Activated CD8-positive, alpha-beta memory T cell treated with anti-CD3 and anti-CD28 coated beads for 36 hours (primary cell): Measurements from ENCODE around the gene LRRC10B. TPM values are rescaled to one million over a fixed set of nuclear protein-coding genes. Genes with fewer than 3 reads are reported as not detected.

Source experiments
- CTCF ChIA-PET: fragments of 350-600 bp; sonication (Branson Sonifier 250); formaldehyde crosslinking; loops from one replicate; lab custom pipeline; 2021; ENCODE audit warnings: antibody characterized with exemption; lab: Charles Lee
- POLR2A ChIA-PET: fragments of 350-600 bp; sonication (Branson Sonifier 250); formaldehyde crosslinking; loops from one replicate; lab custom pipeline; 2021; ENCODE audit warnings: antibody characterized with exemption; lab: Charles Lee
- total RNA-seq, 2 experiments: library from RNA; stranded (reverse); gene quantifications; one replicate each; pipeline ENCODE4 v1.2.3, GENCODE V29; 2021

The LRRC10B gene
- total RNA-seq, 2 experiments from 2014 or later: not detected

DNA sequence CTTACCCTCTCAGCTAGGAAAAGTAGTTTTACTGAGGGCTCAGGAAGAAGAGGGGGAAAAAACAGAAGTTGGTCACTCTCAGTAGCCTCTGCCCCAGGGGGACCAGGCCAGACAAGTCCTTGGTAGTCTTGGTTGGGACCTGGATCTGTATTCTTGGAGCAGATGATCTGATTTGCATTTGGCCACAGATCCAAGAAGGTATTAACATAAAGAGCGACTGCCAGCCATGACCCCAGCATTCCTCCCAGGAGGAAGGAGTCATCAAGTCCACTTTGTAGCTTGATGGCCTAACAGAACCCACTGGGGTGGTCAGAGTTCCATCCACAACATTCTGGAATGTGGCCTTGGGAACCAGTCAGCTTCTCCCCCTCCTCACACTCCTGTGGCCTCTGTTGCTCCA, 6.0 kb upstream of the LRRC10B start:
- POLR2A ChIA-PET: interaction anchor here (0.5 kb wide), 1 partner anchor 10 kb away, joined by 3 read pairs; no protein-coding TSS in a partner anchor
- CTCF ChIA-PET: interaction anchor here (1.1 to 1.6 kb wide), 2 partner anchors 14 to 25 kb away, joined by 3 to 4 read pairs; no protein-coding TSS in a partner anchor

DNA sequence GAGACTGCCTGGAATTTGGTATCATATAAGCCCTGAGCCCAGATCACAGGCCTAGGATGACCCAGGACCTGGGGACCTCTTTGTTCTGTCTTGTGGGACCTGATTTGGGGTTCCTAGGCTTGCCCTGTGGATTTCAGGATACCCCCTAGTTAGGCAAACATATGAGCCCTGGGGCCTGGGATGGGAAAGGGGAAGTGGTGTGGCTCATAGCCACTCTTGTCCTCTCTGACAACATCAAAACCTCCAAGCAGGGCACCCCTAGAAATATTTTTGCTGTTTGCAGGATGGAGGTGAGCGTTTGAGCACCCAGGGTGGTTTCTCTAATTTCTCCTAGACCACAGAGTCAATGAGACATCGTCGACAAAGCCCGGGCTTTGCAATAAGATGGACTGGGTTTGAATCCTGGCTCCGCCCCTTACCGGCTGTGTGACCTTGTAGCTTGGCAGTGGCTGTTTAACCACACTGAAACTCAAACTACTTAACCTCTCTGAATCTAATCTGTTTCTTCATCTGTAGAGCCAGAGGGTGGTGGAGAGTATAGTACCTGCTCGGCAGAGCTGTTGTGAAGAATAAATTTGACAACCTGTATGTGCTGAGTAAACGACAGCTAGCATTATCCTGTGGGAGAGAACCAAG, 5.3 kb upstream of the LRRC10B start:
- CTCF ChIA-PET: interaction anchor here (1.6 to 2.0 kb wide), 2 partner anchors 14 kb away, joined by 4 to 5 read pairs; no protein-coding TSS in a partner anchor
- POLR2A ChIA-PET: no interaction called here

DNA sequence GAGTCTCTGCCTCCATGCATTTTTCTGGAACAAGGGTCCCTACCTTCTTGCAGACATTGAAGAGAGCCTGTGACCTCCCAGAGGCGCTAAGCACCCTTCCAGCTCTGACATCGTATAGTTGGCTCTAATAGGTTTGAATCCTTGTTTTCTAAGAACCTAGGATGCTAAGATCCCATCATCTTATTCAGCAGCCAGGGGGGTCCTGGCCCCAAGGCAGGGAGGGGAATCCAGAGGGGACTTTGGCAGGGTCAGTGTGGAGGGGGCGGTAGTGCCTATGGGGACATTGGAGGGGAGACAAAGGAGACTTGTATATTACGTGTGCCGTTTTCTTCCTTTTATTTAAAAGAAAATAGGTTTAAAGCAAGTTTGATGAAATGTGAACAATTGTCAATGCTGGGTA, 3.4 kb upstream of the LRRC10B start:
- CTCF ChIA-PET: interaction anchor here (2.0 kb wide), 1 partner anchor 12 kb away, joined by 5 read pairs; no protein-coding TSS in a partner anchor
- POLR2A ChIA-PET: no interaction called here

DNA sequence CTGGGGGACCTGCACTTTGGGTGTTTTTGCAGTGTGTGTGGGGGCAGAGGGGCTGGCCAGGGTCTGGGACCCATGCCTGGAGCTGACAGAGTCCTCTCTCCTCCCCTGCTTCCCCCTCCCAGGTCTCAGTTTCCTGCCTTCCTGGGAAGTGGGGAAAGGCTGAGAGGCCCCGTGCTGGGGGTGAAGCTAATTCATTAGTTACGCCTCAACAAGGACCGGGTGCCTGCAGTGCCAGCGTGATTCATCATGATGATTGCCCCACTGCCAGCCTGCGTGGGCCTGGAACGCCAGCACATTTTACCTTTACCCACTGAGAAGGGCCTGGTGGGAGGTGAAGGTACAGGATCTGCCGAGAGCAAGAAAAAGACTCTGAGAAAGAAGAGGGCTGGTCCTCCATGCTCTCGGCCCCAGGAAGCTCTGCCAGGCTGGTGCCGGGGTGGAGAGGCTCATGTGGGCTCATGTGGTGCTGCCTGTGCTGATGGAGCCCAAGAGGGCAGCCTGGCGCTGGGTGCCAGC, 2.9 kb upstream of the LRRC10B start:
- ChIA-PET CTCF (no interaction called here), POLR2A (no interaction called here)

DNA sequence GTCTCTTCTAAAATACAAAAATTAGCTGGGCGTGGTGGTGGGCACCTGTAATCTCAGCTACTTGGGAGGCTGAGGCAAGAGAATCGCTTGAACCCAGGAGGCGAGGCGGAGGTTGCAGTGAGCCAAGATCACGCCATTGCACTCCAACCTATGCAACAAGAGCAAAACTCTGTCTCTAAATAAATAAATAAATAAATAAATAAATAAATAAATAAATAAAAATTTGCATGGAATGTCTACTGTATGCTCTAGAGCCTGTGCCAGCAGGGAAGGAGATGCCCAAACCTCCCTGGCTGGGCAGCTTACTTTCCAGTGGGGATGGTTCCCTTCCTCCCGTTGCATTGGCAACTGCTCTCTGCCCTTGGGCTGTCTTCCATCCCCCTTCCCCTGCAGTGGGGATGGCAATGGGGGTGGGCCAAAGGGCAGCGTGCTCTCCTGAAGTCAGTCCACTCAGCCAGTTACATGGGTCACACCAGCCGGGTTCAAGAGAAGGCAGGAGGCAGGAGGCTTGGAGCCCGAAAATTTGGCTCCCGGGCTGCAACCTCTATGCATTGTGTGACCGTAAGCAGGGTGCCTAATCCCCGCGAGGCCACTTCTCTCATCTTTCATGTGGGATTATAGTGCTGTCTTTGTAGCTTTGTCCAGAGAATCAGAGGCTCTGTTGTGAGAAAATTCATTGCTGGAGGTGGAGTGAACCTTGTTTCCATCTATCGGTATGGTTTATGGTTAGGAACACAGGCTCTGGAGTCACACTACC, 1.4 kb upstream of the LRRC10B start:
- CTCF ChIA-PET: interaction anchor here (1.7 kb wide), 1 partner anchor 10 kb away, joined by 9 read pairs; no protein-coding TSS in a partner anchor
- POLR2A ChIA-PET: no interaction called here

DNA sequence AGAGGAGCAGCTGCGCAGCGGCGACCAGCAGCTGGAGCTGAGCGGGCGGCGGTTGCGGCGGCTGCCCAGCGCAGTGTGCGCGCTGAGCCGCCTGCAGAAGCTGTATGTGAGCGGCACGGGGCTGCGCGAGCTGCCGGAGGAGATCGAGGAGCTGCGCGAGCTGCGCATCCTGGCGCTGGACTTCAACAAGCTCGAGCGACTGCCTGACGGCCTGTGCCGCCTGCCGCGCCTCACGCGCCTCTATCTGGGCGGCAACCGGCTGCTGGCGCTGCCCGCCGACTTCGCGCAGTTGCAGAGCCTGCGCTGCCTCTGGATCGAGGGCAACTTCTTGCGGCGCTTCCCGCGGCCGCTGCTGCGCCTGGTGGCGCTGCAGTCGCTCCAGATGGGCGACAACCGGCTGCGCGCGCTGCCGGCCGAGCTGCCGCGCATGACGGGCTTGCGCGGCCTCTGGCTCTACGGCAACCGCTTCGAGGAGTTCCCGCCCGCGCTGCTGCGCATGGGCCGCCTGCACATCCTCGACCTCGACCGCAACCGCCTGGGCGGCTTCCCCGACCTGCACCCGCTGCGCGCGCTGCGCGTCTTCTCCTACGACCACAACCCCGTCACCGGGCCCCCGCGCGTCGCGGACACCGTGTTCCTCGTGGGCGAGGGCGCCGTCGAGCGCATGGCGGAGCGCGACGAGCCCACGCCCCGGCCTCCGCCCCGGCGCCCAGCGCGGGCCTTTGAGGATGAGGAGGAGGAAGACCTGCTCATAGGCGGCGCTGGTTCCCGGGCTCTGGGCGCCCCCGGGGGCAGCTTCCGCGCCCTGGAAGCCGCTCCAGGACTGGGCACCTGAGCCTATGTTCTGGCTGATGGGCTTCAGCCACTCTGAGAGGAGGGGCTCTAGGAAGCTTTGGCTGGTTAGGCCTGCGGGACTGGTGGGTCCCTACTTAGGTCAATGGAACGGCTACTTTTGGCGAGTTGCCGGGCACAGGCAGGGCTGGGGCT, 787 bp downstream of the LRRC10B start:
- ChIA-PET POLR2A (no interaction called here), CTCF (interaction anchor here (0.6 to 2.5 kb wide), 6 partner anchors 8 to 439 kb away, joined by 3 to 8 read pairs (median 5); no protein-coding TSS in a partner anchor)

DNA sequence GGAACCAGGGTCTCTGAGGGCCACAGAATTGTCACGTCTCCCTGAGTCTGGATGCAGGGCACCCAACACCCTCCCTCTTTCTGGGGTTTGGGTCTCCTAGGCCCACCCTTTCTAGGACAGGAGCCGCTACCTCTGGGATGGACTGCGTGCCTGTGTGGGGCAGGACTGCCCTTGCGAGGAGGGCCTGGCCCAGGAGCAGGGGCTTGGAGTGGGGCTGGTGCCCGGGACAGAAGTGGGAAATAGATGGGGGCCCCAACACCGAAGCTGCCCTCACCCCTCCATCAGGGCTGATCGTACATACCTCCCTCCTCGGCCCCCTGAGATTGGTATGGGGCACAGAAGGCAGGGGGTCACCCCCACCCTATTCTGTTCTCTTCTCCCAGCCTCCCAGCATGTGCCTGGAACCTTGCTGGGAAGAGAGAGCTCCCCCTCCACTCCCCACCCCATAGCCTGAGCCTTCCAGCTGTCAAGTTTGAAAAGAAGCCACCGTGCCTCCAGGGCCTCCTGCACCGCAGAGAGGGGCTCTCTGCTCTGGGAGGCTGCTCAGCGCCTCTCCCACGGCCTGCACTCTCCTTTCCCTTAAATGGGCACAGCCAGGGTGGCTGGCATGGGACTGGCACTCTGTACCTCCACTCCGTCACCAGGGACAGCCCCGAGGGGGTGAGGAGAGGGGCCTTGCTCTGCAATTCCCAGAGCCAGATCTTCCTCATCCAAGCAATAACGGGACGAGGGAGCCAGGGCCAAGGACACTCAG, 1.8 kb downstream of the LRRC10B start:
- POLR2A ChIA-PET: no interaction called here
- CTCF ChIA-PET: interaction anchor here (1.1 to 2.5 kb wide), 3 partner anchors 64 to 128 kb away, joined by 5 to 8 read pairs (median 5); no protein-coding TSS in a partner anchor

DNA sequence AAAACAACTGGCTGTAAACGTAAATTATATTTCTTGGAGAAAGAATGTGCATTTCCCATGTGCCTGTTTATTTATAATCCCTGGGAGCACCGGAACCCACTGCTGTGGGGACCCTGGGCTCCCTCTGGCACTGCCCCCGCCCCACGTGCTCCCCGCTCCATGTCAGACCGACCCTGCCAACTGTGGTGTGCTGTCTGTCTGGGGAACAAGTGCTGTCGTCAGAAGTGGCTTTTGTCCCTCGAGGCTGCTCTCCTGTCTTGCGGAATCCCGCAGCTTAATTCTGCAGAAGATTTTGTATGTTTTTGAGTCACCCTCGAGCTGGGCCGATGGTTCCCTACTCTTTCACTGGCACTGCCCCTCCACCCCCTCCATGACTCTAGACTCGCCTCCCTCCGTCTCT, 2.4 kb downstream of the LRRC10B start:
- POLR2A ChIA-PET: no interaction called here

DNA sequence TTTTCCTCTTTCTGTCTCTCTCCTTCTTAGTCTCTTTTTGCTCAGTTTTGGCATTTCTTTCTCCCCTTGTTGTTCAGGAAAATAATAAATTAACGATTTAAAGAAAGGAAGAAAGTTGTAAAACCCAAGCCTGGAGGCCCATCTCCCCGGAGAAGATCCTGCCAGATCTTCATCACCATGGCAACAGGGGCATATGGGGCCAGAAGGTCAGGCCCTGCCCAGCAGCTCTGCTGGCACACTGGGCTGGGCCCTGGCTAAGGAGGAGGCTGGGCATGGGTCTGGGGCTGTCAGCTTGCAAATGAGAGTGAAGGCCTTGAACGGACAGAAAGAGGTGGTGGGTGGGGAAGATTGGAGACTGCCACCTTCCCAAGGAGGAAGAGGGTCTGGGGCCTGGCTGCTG, 2.8 kb downstream of the LRRC10B start:
- POLR2A ChIA-PET: no interaction called here
- CTCF ChIA-PET: no interaction called here

More for the DNA sequence above, 2.4 kb downstream of the LRRC10B start:
- CTCF ChIA-PET: interaction anchor here (2.2 kb wide), 1 partner anchor 76 kb away, joined by 5 read pairs; no protein-coding TSS in a partner anchor

DNA sequence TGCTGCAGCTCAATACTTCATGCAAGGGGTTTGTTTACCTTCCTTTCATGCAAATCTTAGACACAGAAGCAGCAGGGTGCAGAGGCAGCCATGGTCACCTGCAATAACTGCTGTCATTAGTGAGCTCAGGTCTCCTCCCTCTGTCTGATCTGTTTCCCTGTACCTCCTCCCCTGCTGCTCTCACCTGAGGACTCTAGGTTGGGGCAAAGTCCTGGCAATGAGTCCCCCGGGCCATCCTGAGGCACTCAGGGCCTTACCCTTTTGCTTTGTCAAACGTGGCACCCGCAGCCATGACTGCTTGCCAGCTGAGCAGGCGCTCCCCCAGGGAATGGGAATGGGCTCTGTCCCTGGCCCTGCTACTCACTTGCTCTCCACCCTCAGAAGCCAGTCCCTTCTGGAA, 3.9 kb downstream of the LRRC10B start:
- POLR2A ChIA-PET: interaction anchor here (0.6 kb wide), 1 partner anchor 10 kb away, joined by 3 read pairs; no protein-coding TSS in a partner anchor
- CTCF ChIA-PET: interaction anchor here (0.8 to 3.1 kb wide), 3 partner anchors 9 to 35 kb away, joined by 3 to 15 read pairs (median 4); no protein-coding TSS in a partner anchor

DNA sequence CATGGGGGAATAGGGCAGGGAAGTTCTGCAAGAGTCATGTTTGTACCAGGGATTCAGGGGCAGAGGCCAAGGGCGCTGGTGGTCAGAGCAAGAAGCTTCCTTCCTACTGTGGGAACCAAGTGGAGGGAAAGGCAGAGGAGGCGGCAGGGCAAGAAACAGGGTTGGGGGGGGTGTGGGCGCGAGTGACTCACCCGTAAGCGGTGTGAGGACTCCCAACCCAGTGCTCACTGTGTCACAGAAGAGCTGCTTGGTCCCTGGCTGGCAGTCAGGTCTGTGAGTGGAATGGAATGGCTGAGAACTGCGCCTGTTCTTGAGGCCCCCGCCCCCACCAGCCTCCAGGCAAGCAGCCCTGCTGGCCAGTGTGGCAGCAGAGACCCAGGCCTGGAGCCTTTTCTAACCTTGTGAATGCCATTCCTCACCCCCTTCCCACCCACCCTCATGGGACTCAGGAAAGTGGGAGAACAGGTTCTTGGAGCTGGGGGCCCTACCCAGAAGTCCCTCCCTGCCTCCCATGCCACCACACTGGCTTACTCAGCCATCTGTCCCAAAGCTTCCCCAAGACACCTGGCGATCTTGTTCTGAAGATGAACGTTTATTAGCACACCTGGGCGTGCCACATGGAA, 4.7 kb downstream of the LRRC10B start:
- POLR2A ChIA-PET: interaction anchor here (0.6 kb wide), 1 partner anchor 11 kb away, joined by 3 read pairs; no protein-coding TSS in a partner anchor
- CTCF ChIA-PET: interaction anchor here (1.4 to 3.1 kb wide), 5 partner anchors 8 to 84 kb away, joined by 3 to 15 read pairs (median 5); partner anchors contain the start of genes CPSF7 and SDHAF2

DNA sequence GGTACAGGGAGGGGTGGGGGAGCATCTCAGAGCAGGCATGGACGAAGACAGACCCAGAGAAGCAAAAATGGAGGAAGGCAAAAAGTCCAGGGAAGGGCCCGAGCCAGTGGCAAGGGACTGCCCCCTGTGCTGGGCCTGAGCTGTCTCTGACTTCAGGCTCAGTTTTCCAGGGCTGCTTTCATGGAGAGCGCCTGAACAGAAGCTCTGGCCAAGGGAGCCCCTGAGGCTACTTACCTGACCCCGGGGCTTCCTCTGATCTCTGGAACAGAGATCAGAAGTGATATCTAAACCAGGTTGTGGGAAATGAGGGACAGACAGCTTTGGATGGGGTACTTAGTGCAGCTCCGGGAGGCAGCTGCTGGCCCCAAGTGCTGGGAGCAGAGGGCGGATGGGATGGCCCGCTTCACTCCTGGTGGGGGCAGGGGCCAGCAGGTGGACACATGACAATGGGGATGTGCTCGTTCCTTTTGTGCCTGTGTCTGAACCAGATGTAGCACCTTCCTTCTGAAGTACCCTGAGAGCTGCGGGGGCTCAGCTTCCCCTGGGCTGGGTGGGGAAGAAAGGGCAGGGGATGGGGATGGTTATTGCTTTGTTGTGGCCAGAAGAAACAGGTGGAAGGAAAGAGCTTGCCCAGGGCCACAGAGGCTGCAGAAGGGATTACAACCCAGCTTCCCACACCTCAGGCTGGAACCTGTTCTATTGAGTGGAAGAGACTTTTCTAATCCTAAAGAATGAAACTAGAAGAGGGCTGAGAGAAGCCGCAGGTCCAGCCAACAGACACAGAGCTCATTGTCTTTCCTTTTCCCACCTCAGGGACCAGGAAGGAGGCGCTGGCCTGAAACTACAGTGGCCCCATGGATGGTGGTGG, 5.7 kb downstream of the LRRC10B start:
- CTCF ChIA-PET: interaction anchor here (1.2 to 3.1 kb wide), 5 partner anchors 37 to 85 kb away, joined by 3 to 15 read pairs (median 5); partner anchors contain the start of genes CPSF7, SDHAF2 and SYT7
- POLR2A ChIA-PET: no interaction called here

DNA sequence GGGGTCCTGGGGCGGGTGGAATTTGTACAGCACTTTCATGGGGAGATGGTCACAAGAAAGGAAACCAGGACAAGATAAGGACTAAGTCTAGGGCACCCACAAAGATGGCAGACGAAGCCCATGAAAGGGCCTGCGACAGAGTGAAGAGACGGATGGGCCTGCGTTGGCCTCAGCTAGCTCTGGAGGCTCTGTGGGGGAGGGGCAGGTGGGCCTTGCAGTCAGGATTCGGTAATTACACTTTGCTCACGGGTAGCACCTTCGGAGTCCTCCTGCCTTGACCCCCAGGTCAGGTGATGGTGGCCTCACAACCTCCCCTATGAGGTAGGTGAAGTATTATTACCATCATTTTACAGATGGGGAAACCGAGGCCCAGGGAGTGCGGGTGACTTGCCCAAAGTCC, 7.1 kb downstream of the LRRC10B start:
- POLR2A ChIA-PET: no interaction called here

DNA sequence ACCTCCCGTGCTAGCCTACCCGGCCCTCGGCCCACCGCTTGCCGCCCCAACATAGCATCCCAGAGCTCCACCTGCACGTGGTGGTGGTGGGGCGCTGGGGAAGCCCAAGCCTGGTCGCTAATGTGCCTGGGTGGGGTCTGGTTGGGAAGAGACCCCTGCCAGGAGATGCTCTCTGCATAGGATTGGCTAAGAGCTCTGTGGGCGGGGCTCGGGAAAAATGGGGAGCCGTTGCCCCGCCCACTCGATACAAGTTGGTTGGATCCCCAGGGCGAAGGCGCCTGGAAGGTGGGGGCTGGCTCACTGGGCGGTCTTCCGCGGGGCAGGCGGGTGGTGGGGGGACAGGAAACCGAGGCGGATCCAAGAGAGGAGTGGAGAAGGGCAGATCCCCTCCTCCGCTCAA, 7.6 kb downstream of the LRRC10B start:
- CTCF ChIA-PET: interaction anchor here (0.6 to 4.3 kb wide), 20 partner anchors 9 to 1323 kb away, joined by 3 to 72 read pairs (median 6); a partner anchor contains a TSS

More for the DNA sequence above, 7.1 kb downstream of the LRRC10B start:
- CTCF ChIA-PET: interaction anchor here (0.6 to 4.3 kb wide), 5 partner anchors 11 to 685 kb away, joined by 3 to 72 read pairs (median 8); a partner anchor contains a TSS

DNA sequence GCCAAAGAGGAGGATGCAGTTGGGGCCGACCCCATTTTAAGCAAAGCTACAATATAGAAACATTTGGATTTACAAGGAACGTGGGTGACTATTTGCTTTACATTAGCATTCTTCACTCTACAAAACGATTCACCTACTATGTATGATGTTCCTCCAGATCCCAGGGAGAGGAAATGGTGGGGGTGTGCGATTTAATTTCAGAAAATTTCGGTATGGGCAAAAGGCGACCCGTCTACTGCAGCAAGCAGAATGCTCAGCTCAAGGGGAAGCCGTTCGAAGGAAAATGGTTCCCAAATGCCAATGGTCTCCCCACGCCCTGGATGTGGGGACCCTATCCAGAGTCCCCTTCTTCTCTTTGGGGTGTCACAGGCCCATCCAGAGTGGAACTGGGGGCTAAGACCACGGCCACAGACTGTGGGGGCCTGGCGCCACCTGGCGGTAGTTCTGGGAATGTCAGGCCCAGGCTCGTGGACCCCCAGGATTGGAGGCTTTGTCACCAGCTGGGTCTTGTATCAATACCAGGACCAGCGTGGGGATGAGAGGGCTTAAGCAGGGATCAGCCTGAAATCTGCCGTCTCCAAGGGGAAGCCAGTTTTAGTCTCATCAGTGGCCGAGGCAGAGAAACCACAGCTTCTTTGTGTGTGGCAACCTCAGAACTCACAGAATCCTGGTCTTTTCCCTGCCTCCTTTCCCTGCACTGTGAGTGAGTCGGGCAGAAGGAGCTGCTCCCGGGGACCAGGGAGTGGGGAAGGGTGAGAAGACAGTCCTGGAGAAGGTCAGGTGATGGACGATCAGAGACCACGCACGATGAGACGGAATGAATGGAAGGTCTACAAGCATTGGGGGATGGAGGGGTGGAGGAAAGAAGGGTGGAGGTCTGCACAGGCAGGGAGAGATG, 8.4 kb downstream of the LRRC10B start:
- CTCF ChIA-PET: interaction anchor here (0.6 to 4.3 kb wide), 24 partner anchors 8 to 1324 kb away, joined by 3 to 72 read pairs (median 5); partner anchors contain the start of gene LRRC10B
- POLR2A ChIA-PET: interaction anchor here (0.7 kb wide), 1 partner anchor 67 kb away, joined by 9 read pairs; no protein-coding TSS in a partner anchor

More for the DNA sequence above, 7.6 kb downstream of the LRRC10B start:
- POLR2A ChIA-PET: interaction anchor here (0.7 kb wide), 1 partner anchor 66 kb away, joined by 9 read pairs; no protein-coding TSS in a partner anchor
